NCI-H748 treated with DMSO at 0.1 percent for 48 hours (cell line): ENCODE data around the gene BHLHE40.

Experiments used
- DNase-seq: peaks from one replicate; lab custom pipeline; 2025; lab: John Stamatoyannopoulos, UW

The BHLHE40 gene

DNA sequence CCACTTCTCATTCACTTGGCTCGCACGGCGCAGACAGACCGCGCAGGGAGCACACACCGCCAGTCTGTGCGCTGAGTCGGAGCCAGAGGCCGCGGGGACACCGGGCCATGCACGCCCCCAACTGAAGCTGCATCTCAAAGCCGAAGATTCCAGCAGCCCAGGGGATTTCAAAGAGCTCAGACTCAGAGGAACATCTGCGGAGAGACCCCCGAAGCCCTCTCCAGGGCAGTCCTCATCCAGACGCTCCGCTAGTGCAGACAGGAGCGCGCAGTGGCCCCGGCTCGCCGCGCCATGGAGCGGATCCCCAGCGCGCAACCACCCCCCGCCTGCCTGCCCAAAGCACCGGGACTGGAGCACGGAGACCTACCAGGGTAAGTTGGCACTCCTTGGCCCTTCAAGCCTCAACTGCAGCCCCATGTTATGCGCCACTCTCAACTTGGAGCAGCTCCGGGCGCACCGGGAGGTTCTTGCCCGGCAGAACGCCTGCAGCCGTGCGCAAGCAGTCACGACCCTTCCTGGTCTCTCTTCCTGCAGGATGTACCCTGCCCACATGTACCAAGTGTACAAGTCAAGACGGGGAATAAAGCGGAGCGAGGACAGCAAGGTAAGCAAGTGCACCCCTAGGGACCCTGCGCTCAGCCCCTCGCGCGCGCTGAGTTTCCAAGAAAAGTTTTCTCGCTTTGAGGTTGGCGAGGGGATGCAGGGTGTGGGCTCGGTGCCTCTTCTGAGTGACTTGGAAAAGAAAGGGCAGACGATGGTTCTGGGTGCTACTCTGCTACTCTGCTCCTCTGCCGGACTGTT lies at the start of gene BHLHE40:
TSS of gene BHLHE40 (plus strand) at position 10 of the 801 bp plus-strand sequence. CDS start at position 292, 282 bp downstream.
- no peak for DNase-seq

- no peak for DNase-seq
Observed at GRCh38 chr3:4930501-4930900, 48.7 kb upstream of the BHLHE40 start.

DNA sequence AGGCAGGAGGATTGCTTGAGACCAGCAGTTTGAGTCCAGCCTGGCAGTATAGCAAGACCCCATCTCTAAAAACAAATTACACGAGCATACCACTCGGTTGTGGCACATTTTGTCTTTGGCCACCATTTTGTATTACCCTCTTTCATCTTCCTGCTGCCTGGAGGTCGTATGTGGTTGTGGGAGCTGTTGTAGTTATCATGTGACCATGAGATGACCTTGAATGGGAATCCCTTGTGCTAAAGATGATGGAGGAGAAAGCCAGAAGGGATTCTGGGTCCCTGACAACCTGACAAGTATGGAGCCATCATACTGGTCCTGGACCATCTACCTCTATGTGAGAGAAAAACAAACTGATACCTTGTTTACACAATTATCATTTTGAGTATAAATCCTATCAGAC lies 45.2 kb upstream of the BHLHE40 start:
- no peak for DNase-seq

DNA sequence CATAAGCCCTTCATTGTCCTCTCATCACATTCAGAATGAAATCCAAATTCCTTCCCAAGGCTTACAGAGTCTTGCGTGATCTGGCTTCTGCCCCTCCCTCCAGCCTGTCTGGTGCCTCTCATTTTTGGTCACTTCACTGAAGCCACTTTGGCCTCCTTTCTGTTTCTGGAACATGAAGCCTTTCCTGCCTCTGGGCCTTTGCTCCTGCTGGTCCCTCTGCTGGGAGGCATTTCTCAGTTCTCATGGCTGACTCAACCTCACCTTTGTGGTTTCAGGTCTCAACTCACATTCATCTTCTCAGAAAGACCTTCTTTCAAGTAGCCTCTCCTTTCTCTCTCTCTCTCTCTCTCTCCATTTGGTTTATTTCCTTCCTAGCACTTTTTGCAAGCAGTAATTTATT lies 43.9 kb upstream of the BHLHE40 start:
- no peak for DNase-seq

DNA sequence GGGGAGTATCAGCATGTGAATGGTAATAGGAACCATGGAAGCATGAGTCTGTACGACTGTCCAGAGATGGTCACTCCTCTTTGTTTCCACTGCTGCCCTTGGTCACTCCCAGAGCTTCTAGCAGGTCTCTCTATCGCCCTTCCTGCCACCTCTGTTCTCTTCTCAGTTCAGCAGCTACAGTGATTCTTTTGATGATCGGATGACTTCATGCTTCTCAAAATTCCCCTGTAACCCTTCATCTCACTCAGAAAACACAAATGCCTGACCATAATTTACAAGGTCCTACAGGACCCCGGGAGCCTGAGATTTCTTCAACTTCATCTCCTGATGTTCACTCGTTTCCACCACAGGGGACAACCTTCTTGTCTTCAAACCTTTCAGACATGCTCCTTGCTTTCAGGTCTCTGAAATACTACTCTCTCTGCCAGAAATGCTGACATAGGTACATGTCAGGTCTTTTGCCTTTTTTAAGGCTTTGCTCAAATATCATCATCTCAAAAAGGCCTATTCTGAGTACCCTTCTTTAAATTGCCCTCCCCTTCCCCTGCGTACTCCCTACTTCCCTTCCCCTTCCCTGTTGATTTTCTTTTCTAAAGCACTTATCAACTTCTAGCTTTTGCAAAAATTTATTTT lies 42.1 kb upstream of the BHLHE40 start:
- no peak for DNase-seq

DNA sequence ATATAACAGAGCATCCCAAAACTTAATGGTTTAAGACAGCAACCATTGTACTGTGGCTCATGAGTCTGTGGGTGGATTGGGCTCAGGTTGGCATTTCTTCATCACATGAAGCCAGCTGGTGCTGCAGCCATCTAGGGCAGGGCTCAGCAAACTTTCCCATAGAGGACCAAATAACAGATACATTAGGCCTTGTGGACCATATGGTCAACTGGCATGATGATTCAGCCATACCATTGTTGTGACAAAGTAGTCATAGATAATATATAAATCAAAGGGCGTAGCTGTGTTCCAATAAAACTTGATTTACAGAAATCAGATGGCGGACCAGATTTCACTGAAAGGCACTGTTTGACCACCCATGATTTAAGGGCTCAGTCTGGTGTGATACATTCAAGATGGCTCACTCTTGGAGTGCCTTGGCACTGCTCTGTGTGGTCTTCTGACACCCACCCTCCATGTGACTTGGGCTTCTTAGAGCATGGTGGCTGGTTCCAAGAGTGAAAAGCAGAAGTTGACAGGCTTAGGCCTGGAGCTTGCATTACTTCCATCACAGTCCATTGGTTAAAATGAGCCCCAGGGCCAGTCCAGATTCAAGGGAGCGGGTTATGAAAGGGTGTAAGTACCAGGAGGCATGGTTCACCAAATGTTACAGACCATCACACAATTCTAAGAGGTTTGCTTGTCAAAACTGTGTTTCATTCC lies 40.8 kb upstream of the BHLHE40 start:
- DNase-seq: no peak

DNA sequence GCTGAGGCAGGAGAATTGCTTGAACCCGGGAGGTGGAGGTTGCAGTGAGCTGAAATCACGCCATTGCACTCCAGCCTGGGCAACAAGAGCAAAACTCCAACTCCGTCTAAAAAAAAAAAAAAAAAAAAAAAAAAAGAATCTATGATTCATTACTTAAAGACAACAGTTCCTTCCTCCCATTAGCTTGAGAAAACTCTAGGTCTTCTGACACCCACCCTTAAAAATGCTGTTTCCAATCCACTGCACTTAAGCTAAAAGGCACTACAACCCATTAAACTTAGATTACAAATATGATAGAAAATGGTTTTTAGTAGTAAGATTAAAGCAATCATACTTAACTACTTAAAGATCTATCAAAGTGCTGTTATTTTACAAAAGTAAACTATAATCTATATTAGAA lies 40.0 kb upstream of the BHLHE40 start:
- DNase-seq: no peak

- DNase-seq: no peak
Observed at GRCh38 chr3:4940985-4941384, 38.3 kb upstream of the BHLHE40 start.

DNA sequence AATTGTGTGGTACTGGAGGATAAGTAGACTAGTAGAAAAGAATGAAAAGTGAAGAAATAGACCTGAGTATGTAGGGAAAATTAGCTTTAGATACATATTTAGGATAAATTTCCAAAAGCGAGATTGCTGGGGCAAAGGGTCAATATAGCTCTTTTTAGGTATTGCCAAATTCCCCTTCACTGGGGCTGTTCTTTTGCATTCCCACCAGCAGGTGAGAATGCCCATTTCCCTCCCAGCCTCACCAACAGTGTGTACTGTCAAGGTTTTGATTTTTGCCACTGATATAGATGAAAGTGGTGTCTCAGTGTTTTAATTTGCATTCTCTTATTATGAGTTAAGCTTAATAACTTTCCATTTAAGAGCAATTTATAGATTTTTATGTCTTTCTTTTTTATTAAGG lies 35.7 kb upstream of the BHLHE40 start:
- no peak for DNase-seq

- no peak for DNase-seq
Observed at GRCh38 chr3:4945324-4945723, 33.9 kb upstream of the BHLHE40 start.

DNA sequence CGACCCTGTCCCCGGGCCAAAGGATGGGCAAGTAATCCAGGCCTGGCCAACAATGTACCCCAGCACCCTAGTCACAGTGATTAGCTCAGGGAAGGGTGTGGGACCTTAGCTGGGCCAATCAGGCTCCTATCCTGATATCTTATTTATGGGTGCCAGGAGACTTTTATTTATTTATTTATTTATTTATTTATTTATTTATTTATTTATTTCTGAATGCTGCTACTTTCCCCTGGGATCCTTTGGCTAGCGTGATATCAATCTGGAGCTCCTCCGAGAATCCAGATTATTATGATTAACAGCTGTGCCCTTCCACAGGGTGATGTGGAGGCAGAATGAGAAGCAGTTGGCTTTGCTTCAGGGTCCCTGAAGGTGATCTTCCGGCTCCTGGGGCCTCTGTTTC lies 32.2 kb upstream of the BHLHE40 start:
- no peak for DNase-seq

GRCh38 chr3:4948395-4948794 lies 30.8 kb upstream of the BHLHE40 start:
- no peak for DNase-seq

GRCh38 chr3:4949004-4949403 lies 30.2 kb upstream of the BHLHE40 start:
- DNase-seq: no peak

DNA sequence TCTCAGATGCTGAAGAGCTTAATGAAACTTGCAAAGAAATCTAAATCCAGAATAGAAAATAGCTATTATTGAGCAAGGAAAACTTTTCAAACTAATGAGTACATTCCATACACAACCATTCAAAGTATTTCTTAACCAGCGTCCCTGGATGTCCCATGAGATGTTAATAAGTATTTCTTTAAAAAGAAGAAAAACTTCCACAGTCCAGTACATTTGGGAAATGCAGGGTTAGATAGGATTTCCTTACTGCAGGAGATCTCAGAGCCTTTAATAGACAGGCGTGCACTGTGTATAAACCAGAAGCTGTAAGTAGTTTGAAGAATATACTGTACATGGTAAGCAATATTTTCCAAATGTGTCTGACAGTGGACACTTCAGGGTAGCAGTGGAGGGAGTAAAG lies 29.6 kb upstream of the BHLHE40 start:
- DNase-seq: no peak

GRCh38 chr3:4950351-4950784 lies 28.9 kb upstream of the BHLHE40 start:
- DNase-seq: no peak

DNA sequence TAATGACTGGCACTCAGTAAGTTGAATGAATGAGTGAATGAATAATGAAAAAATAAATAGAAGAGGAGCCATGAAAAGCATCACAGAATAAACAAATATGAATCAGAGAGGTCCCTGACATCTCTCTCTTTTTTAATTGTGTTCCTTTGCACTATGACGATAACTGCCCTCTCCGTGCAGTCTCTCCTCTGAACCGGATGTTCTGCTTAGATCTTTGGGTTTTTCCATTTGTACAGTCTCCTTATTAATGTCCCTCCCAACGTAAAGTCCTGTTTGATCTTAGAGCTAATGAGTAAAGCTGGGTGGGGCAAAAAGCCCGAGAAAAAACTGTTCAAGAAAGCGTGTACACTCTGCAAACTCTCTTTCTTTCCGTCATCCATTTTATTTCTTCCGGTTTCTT lies 28.3 kb upstream of the BHLHE40 start:
- peak; percentile 80 for DNase-seq

DNA sequence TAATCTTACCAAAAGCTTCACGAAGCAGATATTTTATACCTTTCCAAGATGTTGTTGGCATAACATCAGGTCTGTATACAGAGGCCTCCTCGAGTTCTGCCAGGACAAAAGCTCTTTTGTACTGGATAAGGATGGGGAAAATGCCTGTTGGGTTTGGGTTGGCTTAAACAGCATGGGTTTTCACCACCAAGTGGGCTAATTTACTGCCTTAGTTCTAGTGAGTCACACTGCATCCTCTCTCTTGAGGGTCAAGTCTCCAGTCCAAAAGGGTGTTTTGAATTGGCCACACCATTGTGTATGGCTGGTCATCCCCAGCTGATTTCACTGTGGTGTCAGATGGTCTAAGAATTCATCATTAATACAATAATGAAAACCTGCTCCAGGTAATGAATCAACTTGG lies 26.1 kb upstream of the BHLHE40 start:
- no peak for DNase-seq

DNA sequence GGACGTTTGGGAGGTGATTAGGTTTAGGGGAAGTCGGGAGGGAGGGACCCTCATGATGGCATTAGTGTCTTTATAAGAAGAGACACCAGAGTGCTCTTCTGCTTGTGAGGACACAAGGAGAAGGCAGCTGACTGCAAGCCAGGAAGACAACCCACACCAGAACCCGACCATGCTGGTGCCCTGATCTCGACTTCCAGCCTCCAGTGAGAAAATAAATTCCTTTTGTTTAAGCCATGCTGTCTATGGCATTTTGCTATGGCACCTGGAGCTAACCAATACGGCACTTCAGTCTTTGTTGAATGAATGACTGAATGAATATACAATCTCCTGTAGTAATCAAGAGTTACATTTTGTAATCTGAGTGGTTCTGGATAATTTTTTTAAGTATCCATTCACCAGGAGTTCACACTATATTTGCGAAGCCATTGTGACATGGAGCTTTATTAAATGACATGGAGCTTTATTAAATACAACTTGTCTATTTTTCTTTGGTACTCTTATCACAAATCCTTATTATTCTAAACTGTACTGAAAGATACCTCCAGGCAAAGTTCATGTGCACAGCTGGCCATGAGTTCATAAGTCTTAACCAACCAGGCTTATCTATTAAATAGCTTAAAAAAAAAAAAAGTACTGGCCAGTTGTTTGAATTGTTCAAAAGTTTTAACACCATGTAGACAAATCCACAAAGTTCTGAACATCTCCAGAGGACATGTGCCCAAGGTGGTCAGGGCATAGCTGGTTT lies 24.8 kb upstream of the BHLHE40 start:
- no peak for DNase-seq

DNA sequence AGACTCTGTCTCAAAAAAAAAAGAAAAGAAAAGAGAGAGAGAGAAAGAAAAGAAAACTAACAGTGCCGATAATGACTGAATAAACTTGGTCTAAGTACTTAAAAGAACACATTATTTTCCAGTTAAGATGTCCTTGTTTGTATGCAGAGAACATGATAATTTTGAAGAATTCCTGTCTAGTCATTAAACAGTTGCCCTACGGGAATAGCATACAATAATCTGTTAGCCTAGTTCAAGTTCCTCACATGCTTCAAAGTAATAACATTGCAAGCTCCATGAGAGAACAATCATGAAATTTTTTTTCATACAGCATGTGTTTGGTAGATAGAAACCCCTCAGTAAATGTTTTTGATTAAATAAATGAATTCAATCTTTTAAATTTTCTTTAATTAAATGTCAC lies 23.1 kb upstream of the BHLHE40 start:
- DNase-seq: no peak

DNA sequence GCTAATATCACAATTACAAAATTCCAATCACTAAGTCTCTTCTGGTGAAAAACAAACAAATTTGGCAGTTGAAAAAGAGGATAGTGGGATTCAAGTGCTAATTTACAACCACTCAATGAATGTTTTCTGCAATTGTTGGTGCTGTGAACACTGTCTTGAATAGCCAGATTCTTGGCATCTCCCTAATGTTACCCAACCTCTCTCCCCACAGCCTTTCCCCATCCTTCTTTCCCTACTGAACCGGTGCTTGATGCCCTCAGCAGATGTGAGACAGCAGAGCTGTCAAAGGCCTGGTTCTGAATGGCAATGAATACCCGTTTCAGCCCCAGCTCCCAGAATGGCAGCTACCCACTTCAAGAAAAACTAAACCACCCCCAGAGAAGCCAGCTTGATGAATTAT lies 22.5 kb upstream of the BHLHE40 start:
- DNase-seq: no peak

GRCh38 chr3:4957978-4958377 lies 21.3 kb upstream of the BHLHE40 start:
- DNase-seq: no peak

DNA sequence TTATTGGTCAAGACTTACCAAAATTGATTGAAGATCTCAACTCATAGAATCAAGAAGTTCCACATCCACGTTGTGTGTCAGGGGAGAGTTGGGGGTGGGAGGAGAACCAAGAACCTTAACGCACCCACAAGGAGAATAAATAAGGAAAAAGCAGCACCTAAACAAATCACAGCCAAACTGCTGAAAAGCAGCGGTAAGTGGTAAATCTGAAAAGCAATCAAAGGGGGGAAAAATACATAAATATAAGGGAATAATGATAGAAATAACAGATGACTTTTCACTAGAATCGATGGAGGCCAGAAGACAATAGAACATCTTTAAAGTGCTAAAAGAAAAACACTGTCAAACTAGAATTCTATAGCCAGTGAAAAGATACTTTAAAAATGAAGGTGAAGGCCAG lies 20.1 kb upstream of the BHLHE40 start:
- DNase-seq: no peak
